Aorta (tissue), 5 donors: ENCODE data around the gene RNASEH2B. TPM values are rescaled to one million over a fixed set of nuclear protein-coding genes. Genes with fewer than 3 reads are reported as not detected.

Source experiments
- ATAC-seq: fragments of 200-7000 bp; cut with Tn5 transposase; one replicate; pipeline ENCODE4 v1.9.1; 2022; ENCODE audit warnings: moderate library complexity; ENCODE audit not compliant: low FRiP score
- DNase-seq, 2 donors: peaks; one replicate each; pipeline ENCODE4 v3.0.0-alpha.2; 2020
- H3K27ac ChIP-seq, 2 donors: one replicate each; pipeline ENCODE4 v1.5.1; 2013; ENCODE audit warnings: low read length in 2 of 2, mild to moderate bottlenecking in 2 of 2, moderate library complexity in 2 of 2, control low read depth in 1 of 2, inconsistent platforms in 1 of 2, low read depth in 1 of 2
- H3K27me3 ChIP-seq, 2 donors: one replicate each; pipeline ENCODE4 v1.6.1; 2013; ENCODE audit warnings: control low read depth in 1 of 2, low read length in 1 of 2, mild to moderate bottlenecking in 1 of 2, moderate library complexity in 1 of 2; ENCODE audit not compliant: insufficient read depth in 2 of 2, control insufficient read depth in 1 of 2
- H3K36me3 ChIP-seq, 2 donors: one replicate each; pipeline ENCODE4 v1.6.1; 2013; ENCODE audit warnings: control low read depth in 1 of 2, low read length in 1 of 2, mild to moderate bottlenecking in 1 of 2; ENCODE audit not compliant: insufficient read depth in 2 of 2, control insufficient read depth in 1 of 2
- H3K4me1 ChIP-seq, 2 donors: one replicate each; pipeline ENCODE4 v1.6.1; 2013; ENCODE audit warnings: low read length in 2 of 2, control low read depth in 1 of 2, mild to moderate bottlenecking in 1 of 2, moderate library complexity in 1 of 2; ENCODE audit not compliant: insufficient read depth in 2 of 2, control insufficient read depth in 1 of 2
- H3K4me3 ChIP-seq, 2 donors: one replicate each; pipeline ENCODE4 v1.5.1; 2013; ENCODE audit warnings: low read length in 2 of 2, control low read depth in 1 of 2, mild to moderate bottlenecking in 1 of 2
- H3K9me3 ChIP-seq: one replicate; pipeline ENCODE4 v1.6.1; 2013; ENCODE audit warnings: mild to moderate bottlenecking, low read length; ENCODE audit not compliant: control insufficient read depth
- WGBS, 2 donors: extraction: QIAGEN DNeasy Blood & Tissue Kit; methylation state at CpG; one replicate each; pipeline ENCODE4 v1.1.7; 2013; 5-methylcytosine and 5-hydroxymethylcytosine counted together
- intact Hi-C, 2 donors: fragments of 100-400 bp; cut with DNase I; formaldehyde crosslinking; loops; one replicate each; pipeline versions ENCODE4 v1.14.2 to v1.15.0; 2022
- polyA plus RNA-seq, 2 donors: library from polyadenylated mRNA; stranded (reverse); fragments of 200-250 nt; gene quantifications; one replicate each; pipeline ENCODE4 v1.2.3, GENCODE V29; 2013
- total RNA-seq, 2 donors: library from RNA; stranded (reverse); fragmentation: NEBNext Ultra II Directional; extraction: Animal tissue kit (Norgen Biotek cat#: 25700); gene quantifications; one replicate each; pipeline ENCODE4 v1.2.1, GENCODE V29; 2021
- donor health status: healthy with polysubstance abuse.
- donor health status: Bipolar disorder and iron deficiency.
- donor health status: DM: no; HTN: no; CAD: no.
- donor health status: DM: no; HTN: no; CAD: no.
- donor health status: DM: yes; HTN: yes; CAD: no.

Gene RNASEH2B
- total and polyA plus RNA-seq, 4 donors = 27.7 to 72.0 (median 41.6) TPM

GRCh38 chr13:50991579-50992521, 82.3 kb downstream of the RNASEH2B start:
- intact Hi-C loops = no loop called here
- 78 to 85% methylated on average over 6 of the region's 6 CpGs for WGBS, 2 donors
- Histone ChIP-seq H3K27ac (no peak overlapping the region), H3K36me3 (peaks cover 0 to 2% of the 10 kb centered on the region in 2 donors), H3K27me3 (no peaks in the 10 kb centered on the region), H3K9me3 (no peaks in the 10 kb centered on the region), H3K4me1 (peaks cover 0 to 4% of the 10 kb centered on the region in 2 donors), H3K4me3 (no peak overlapping the region)
- DNase-seq (no peak), ATAC-seq (peak; percentile 42)

GRCh38 chr13:50993371-50993770, 83.8 kb downstream of the RNASEH2B start:
- Histone ChIP-seq H3K36me3 (peaks cover 0 to 2% of the 10 kb centered on the region in 2 donors), H3K4me1 (peaks cover 0 to 4% of the 10 kb centered on the region in 2 donors), H3K9me3 (no peaks in the 10 kb centered on the region), H3K27ac (no peak overlapping the region), H3K4me3 (no peak overlapping the region), H3K27me3 (no peaks in the 10 kb centered on the region)
- 59 to 61% methylated on average over 2 of the region's 2 CpGs for WGBS, 2 donors
- DNase-seq (no peak), ATAC-seq (no peak)
- intact Hi-C loops = no loop called here

GRCh38 chr13:50993934-50994333, 84.3 kb downstream of the RNASEH2B start:
- no peak for ATAC-seq

GRCh38 chr13:50994651-50995050, 85.1 kb downstream of the RNASEH2B start:
- DNase-seq (no peak), ATAC-seq (no peak)
- no peak overlapping the region for H3K4me3 ChIP-seq
- peaks cover 0 to 2% of the 10 kb centered on the region in 2 donors for H3K36me3 ChIP-seq
- 94% methylated on average over 9 of the region's 9 CpGs for WGBS, 2 donors
- H3K9me3 ChIP-seq = no peaks in the 10 kb centered on the region
- no peaks in the 10 kb centered on the region for H3K27me3 ChIP-seq
- peaks cover 0 to 4% of the 10 kb centered on the region in 2 donors for H3K4me1 ChIP-seq
- H3K27ac ChIP-seq = no peak overlapping the region
- intact Hi-C loops = no loop called here

More at GRCh38 chr13:50993934-50994333, 84.3 kb downstream of the RNASEH2B start:
- 15% methylated on average over 3 of the region's 3 CpGs for WGBS, 2 donors
- Histone ChIP-seq H3K27me3 (no peaks in the 10 kb centered on the region), H3K4me3 (no peak overlapping the region), H3K4me1 (peaks cover 0 to 4% of the 10 kb centered on the region in 2 donors), H3K27ac (peak overlapping the region in 1 of 2 donors; percentile 43), H3K9me3 (no peaks in the 10 kb centered on the region), H3K36me3 (peaks cover 0 to 2% of the 10 kb centered on the region in 2 donors)
- intact Hi-C loops = no loop called here
- no peak for DNase-seq

- DNase-seq (no peak), ATAC-seq (no peak)
- Histone ChIP-seq H3K27ac (no peak overlapping the region), H3K27me3 (no peaks in the 10 kb centered on the region), H3K36me3 (peaks cover 0 to 2% of the 10 kb centered on the region in 2 donors), H3K4me3 (no peak overlapping the region), H3K9me3 (no peaks in the 10 kb centered on the region), H3K4me1 (peaks cover 0 to 4% of the 10 kb centered on the region in 2 donors)
- WGBS, 2 donors = 87 to 91% methylated on average over 4 of the region's 4 CpGs
- intact Hi-C loops = no loop called here
Observed at GRCh38 chr13:50995854-50996253, 86.3 kb downstream of the RNASEH2B start.

GRCh38 chr13:50998326-50998725, 88.7 kb downstream of the RNASEH2B start:
- 91 to 95% methylated on average over 3 of the region's 3 CpGs for WGBS, 2 donors
- no peak for DNase-seq
- Histone ChIP-seq H3K4me1 (peaks cover 0 to 4% of the 10 kb centered on the region in 2 donors), H3K36me3 (peaks cover 0 to 2% of the 10 kb centered on the region in 2 donors), H3K27ac (no peak overlapping the region), H3K4me3 (no peak overlapping the region), H3K9me3 (no peaks in the 10 kb centered on the region), H3K27me3 (no peaks in the 10 kb centered on the region)
- intact Hi-C loops = no loop called here
- ATAC-seq = no peak

GRCh38 chr13:50999641-51000040, 90.0 kb downstream of the RNASEH2B start:
- no peak overlapping the region for H3K27ac ChIP-seq
- H3K27me3 ChIP-seq = no peaks in the 10 kb centered on the region
- H3K4me3 ChIP-seq = no peak overlapping the region
- intact Hi-C loops = no loop called here
- no peaks in the 10 kb centered on the region for H3K9me3 ChIP-seq
- WGBS, 2 donors = 94 to 96% methylated on average over 7 of the region's 7 CpGs
- no peaks in the 10 kb centered on the region for H3K4me1 ChIP-seq
- H3K36me3 ChIP-seq = peaks cover 0 to 2% of the 10 kb centered on the region in 2 donors
- ATAC-seq = no peak
- no peak for DNase-seq

- H3K4me1 ChIP-seq = no peaks in the 10 kb centered on the region
- no peak for ATAC-seq
Observed at GRCh38 chr13:51000061-51000460, 90.5 kb downstream of the RNASEH2B start.

More at GRCh38 chr13:51000061-51000460, 90.5 kb downstream of the RNASEH2B start:
- H3K27me3 ChIP-seq = no peaks in the 10 kb centered on the region
- intact Hi-C loops = no loop called here
- H3K27ac ChIP-seq = no peak overlapping the region
- no peak for DNase-seq
- 70 to 81% methylated on average over 5 of the region's 5 CpGs for WGBS, 2 donors
- peaks cover 0 to 2% of the 10 kb centered on the region in 2 donors for H3K36me3 ChIP-seq
- H3K4me3 ChIP-seq = no peak overlapping the region
- no peaks in the 10 kb centered on the region for H3K9me3 ChIP-seq
